ENCODE measurements around the gene CD40LG.
A peak's percentile ranks its signal among the peaks of the same experiment; 100 is the strongest.

The CD40LG gene

GRCh38 chrX:136647677-136648360, at the start of gene CD40LG:
CD40LG (plus strand) TSS chrX:136648158; CDS start chrX:136648249, 91 bp downstream.
- H3K27ac ChIP-seq, result no peak within 1 kb of the TSS
- no peaks in the 10 kb centered on the region for H3K27me3 ChIP-seq (replicated peaks)
- TF ChIP-seq, protein P1, sequence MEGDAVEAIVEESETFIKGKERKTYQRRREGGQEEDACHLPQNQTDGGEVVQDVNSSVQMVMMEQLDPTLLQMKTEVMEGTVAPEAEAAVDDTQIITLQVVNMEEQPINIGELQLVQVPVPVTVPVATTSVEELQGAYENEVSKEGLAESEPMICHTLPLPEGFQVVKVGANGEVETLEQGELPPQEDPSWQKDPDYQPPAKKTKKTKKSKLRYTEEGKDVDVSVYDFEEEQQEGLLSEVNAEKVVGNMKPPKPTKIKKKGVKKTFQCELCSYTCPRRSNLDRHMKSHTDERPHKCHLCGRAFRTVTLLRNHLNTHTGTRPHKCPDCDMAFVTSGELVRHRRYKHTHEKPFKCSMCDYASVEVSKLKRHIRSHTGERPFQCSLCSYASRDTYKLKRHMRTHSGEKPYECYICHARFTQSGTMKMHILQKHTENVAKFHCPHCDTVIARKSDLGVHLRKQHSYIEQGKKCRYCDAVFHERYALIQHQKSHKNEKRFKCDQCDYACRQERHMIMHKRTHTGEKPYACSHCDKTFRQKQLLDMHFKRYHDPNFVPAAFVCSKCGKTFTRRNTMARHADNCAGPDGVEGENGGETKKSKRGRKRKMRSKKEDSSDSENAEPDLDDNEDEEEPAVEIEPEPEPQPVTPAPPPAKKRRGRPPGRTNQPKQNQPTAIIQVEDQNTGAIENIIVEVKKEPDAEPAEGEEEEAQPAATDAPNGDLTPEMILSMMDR (IDR thresholded peaks at IDR 0.05; ENCODE audit: low read depth, low read length, missing control alignments), result no peak
- in situ Hi-C loops (cut with HindIII; ENCODE audit: low pct_ligation_motif_present, low sequenced_read_pairs), result no loop called here
- H3K4me3 ChIP-seq (ENCODE audit: low read depth, low read length), result no peak within 1 kb of the TSS
- DNase-seq, result no peak
- no peaks in the 10 kb centered on the region for H3K36me3 ChIP-seq (replicated peaks)

- DNase-seq, result no peak
- Histone ChIP-seq H3K27me3 (replicated peaks) (no peaks in the 10 kb centered on the region), H3K4me3 (ENCODE audit: low read depth, low read length) (no peak overlapping the region), H3K27ac (no peak overlapping the region), H3K36me3 (replicated peaks) (no peaks in the 10 kb centered on the region)
- TF ChIP-seq, protein P1 (IDR thresholded peaks at IDR 0.05; ENCODE audit: low read depth, low read length, missing control alignments), result no peak
- in situ Hi-C loops (cut with HindIII; ENCODE audit: low pct_ligation_motif_present, low sequenced_read_pairs), result no loop called here
Measured at GRCh38 chrX:136598631-136599030, 49.3 kb upstream of the CD40LG start.

GRCh38 chrX:136600059-136600458, 47.9 kb upstream of the CD40LG start:
- no peak overlapping the region for H3K27ac ChIP-seq
- in situ Hi-C loops (cut with HindIII; ENCODE audit: low pct_ligation_motif_present, low sequenced_read_pairs), result no loop called here

DNA sequence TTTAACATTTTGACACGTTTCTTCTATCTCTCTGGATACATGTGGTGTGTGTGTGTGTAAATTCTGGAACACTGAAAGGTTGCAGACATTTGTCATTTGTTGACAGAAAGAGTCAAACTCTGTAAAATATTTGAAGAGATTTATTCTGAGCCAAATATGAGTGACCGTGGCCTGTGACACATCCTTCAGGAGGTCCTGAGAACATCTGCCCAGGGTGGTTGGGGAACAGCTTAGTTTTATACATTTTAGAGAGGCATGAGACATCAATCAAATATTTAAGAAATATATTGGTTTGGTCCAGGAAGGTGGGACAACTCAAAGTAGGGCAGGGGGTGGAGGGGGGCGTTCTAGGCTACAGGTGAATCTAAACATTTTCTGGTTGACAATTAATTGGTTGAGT, 40.7 kb upstream of the CD40LG start:
- in situ Hi-C loops (cut with HindIII; ENCODE audit: low pct_ligation_motif_present, low sequenced_read_pairs), result no loop called here
- Histone ChIP-seq H3K4me3 (ENCODE audit: low read depth, low read length) (no peak overlapping the region), H3K27me3 (replicated peaks) (no peaks in the 10 kb centered on the region), H3K36me3 (replicated peaks) (no peaks in the 10 kb centered on the region), H3K27ac (no peak overlapping the region)
- no peak for DNase-seq
- TF ChIP-seq, protein P1 (IDR thresholded peaks at IDR 0.05; ENCODE audit: low read depth, low read length, missing control alignments), result no peak

More at GRCh38 chrX:136600059-136600458, 47.9 kb upstream of the CD40LG start:
- Histone ChIP-seq H3K4me3 (ENCODE audit: low read depth, low read length) (no peak overlapping the region), H3K36me3 (replicated peaks) (no peaks in the 10 kb centered on the region), H3K27me3 (replicated peaks) (no peaks in the 10 kb centered on the region)
- TF ChIP-seq, protein P1 (IDR thresholded peaks at IDR 0.05; ENCODE audit: low read depth, low read length, missing control alignments), result no peak
- DNase-seq, result no peak

GRCh38 chrX:136608295-136608933, 39.5 kb upstream of the CD40LG start:
- no peaks in the 10 kb centered on the region for H3K36me3 ChIP-seq (replicated peaks)
- H3K27ac ChIP-seq, result no peak overlapping the region
- in situ Hi-C loops (cut with HindIII; ENCODE audit: low pct_ligation_motif_present, low sequenced_read_pairs), result no loop called here
- no peaks in the 10 kb centered on the region for H3K27me3 ChIP-seq (replicated peaks)
- no peak overlapping the region for H3K4me3 ChIP-seq (ENCODE audit: low read depth, low read length)
- DNase-seq, result no peak
- TF ChIP-seq, protein P1 (IDR thresholded peaks at IDR 0.05; ENCODE audit: low read depth, low read length, missing control alignments), result peak; percentile 43

Data from brain microvascular endothelial cell (primary cell).